Vagina (tissue), 2 donors: Measurements from ENCODE around the gene DAO. TPM values are rescaled to one million over a fixed set of nuclear protein-coding genes. Genes with fewer than 3 reads are reported as not detected.

Source experiments
- DNase-seq, 2 donors: peaks; one replicate each; pipeline ENCODE4 v3.0.0-alpha.2; 2017; ENCODE audit errors: extremely low spot score in 2 of 2
- H3K27ac ChIP-seq: fragments of 200-600 bp; sonication (generic); one replicate; pipeline ENCODE4 v1.5.1; 2019
- H3K27me3 ChIP-seq: fragments of 200-600 bp; sonication (generic); one replicate; pipeline ENCODE4 v1.5.1; 2019
- H3K36me3 ChIP-seq, 2 donors: fragments of 200-600 bp; sonication (generic); one replicate each; pipeline ENCODE4 v1.5.1; 2017 to 2019
- H3K4me1 ChIP-seq: fragments of 200-600 bp; sonication (generic); one replicate; pipeline ENCODE4 v1.5.1; 2019
- H3K4me3 ChIP-seq, 2 donors: fragments of 200-600 bp; sonication (generic); 1 replicate in 1 of 2; 2 replicates in 1 of 2; pipeline ENCODE4 v1.5.1; 2016 to 2019
- H3K9me3 ChIP-seq: fragments of 200-600 bp; sonication (generic); one replicate; pipeline ENCODE4 v1.5.1; 2019
- POLR2A ChIP-seq, 2 donors: fragments of 450-650 bp; IDR thresholded peaks; one replicate each; pipeline ENCODE4 v1.6.1; 2017; ENCODE audit warnings: antibody characterized with exemption in 2 of 2, mild to moderate bottlenecking in 2 of 2, moderate library complexity in 2 of 2
- POLR2AphosphoS5 ChIP-seq, 2 donors: sonication (generic); formaldehyde crosslinking; IDR thresholded peaks; one replicate each; pipeline ENCODE4 v1.9.0; 2017; ENCODE audit warnings: antibody characterized with exemption in 2 of 2, mild to moderate bottlenecking in 2 of 2, low read depth in 1 of 2; ENCODE audit not compliant: insufficient read depth in 1 of 2
- intact Hi-C: fragments of 100-400 bp; cut with DNase I; formaldehyde crosslinking; loops from one replicate; pipeline ENCODE4 v1.15.1; 2023
- total RNA-seq: library from RNA; depleted of rRNA; stranded (reverse); fragments of >200 nt; gene quantifications from one replicate; pipeline ENCODE4 v1.2.3, GENCODE V29; 2016
- TF ChIP-seq, protein P1 (sequence below), 3 experiments: fragments of 450-650 bp in 2 of 3; fragments of 200-600 bp in 1 of 3; sonication (generic) in 1 of 3; IDR thresholded peaks; one replicate each; pipeline ENCODE4 v1.5.1; 2017 to 2019; ENCODE audit warnings: antibody characterized with exemption in 3 of 3, mild to moderate bottlenecking in 2 of 3, moderate library complexity in 2 of 3

Gene DAO
- total RNA-seq, 1 donor from 2014 or later, result not detected

DNA sequence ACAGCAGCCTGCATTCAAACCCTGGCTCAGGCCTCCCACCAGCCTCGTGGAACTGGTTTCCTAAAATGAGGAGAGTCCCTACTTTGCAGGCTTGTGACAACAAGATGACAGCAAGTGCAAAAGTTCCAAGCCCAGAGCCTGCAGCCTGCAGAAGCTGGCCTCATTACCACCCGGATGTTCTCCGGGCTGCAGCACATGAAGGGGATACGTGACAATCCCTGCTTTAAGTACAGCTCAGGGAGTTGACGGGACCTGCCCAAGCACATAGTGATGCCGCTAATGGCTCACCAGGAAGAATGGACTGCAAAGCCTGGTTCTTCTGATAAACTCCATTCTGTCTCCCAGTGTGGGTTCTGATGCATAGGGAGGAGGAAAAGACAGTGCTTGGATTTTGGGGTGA lies 37.5 kb upstream of the DAO start:
- peak in 1 of 2 donors; percentile 32 for TF ChIP-seq POLR2AphosphoS5 (IDR thresholded peaks at IDR 0.05; ENCODE audit: insufficient read depth in 1 of 2, low read depth in 1 of 2)
- TF ChIP-seq, protein P1, sequence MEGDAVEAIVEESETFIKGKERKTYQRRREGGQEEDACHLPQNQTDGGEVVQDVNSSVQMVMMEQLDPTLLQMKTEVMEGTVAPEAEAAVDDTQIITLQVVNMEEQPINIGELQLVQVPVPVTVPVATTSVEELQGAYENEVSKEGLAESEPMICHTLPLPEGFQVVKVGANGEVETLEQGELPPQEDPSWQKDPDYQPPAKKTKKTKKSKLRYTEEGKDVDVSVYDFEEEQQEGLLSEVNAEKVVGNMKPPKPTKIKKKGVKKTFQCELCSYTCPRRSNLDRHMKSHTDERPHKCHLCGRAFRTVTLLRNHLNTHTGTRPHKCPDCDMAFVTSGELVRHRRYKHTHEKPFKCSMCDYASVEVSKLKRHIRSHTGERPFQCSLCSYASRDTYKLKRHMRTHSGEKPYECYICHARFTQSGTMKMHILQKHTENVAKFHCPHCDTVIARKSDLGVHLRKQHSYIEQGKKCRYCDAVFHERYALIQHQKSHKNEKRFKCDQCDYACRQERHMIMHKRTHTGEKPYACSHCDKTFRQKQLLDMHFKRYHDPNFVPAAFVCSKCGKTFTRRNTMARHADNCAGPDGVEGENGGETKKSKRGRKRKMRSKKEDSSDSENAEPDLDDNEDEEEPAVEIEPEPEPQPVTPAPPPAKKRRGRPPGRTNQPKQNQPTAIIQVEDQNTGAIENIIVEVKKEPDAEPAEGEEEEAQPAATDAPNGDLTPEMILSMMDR (IDR thresholded peaks at IDR 0.05), result no peak
- intact Hi-C loops, result no loop called here
- Histone ChIP-seq H3K36me3 (peaks cover 0 to 4% of the 10 kb centered on the region in 2 donors), H3K4me1 (peaks cover 74% of the 10 kb centered on the region), H3K9me3 (no peaks in the 10 kb centered on the region), H3K4me3 (no peak overlapping the region), H3K27ac (peak overlapping the region; percentile 26), H3K27me3 (no peaks in the 10 kb centered on the region)
- DNase-seq, result no peak

DNA sequence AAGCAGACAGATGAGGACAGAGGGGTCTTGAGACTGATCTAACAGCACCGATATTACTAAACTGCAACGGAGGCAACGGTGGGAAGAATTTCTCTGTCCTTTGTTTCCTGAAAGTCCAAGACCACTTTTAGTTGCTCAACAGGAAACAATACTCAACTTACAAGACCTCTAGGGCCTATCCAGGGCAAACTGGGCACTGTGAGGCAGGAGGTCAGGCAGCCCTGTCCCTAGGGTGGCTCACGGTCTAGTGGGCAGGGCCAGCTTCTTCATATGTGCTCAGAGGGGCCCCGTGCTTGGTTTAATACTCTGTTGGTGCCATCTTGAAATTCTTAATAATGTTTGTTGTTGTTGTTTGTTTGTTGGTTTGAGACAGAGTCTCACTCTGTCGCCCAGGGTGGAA lies 36.7 kb upstream of the DAO start:
- peaks cover 71% of the 10 kb centered on the region for H3K4me1 ChIP-seq
- no peaks in the 10 kb centered on the region for H3K27me3 ChIP-seq
- no peak for DNase-seq
- no peaks in the 10 kb centered on the region for H3K9me3 ChIP-seq
- H3K36me3 ChIP-seq, result peaks cover 0 to 11% of the 10 kb centered on the region in 2 donors
- TF ChIP-seq, protein P1 (IDR thresholded peaks at IDR 0.05), result no peak
- TF ChIP-seq POLR2AphosphoS5 (IDR thresholded peaks at IDR 0.05; ENCODE audit: insufficient read depth in 1 of 2, low read depth in 1 of 2) (no peak), POLR2A (IDR thresholded peaks at IDR 0.05) (no peak)
- peak overlapping the region; percentile 26 for H3K27ac ChIP-seq
- H3K4me3 ChIP-seq, result no peak overlapping the region
- intact Hi-C loops, result no loop called here

DNA sequence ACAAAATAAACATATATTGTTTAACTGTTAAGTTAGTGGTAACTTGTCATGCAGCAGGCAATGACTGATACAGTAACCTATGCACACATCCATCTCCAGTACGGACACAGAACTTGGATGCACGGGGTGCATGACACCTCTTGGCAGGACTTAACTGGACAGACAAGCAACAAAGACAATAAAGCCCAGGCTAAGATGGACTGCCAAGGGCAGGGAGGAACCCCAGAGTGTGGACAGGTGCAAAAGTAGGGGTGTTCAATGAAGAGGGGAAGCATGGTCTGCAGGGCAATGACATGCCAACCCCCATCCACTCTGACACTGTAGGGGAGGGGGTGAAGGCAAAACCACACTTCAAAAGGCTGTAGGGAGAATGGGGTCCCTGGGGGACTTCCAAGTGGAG lies 34.2 kb upstream of the DAO start:
- H3K4me1 ChIP-seq, result peaks cover 66% of the 10 kb centered on the region
- intact Hi-C loops, result no loop called here
- peaks cover 0 to 21% of the 10 kb centered on the region in 2 donors for H3K36me3 ChIP-seq

DNA sequence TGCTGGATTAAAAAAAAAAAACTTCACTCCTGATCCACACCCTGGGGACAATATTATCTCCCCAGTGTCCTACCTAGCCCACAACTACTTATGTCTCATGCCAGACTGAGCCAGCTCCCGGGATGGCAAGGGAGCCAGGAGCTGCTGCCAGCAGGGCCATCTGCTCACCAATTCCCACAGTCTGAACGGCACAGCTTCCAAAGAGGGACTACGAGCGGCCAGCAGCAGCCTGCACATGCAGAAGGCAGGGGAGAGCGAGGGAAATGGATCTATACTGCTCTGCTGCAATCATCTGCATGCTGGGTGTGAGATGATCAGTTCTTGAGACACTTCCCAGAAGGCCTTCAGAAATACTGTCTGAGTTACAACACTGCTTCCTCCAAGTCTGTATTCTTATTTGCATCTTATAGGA lies 33.6 kb upstream of the DAO start:
- TF ChIP-seq POLR2A (IDR thresholded peaks at IDR 0.05), result no peak
- TF ChIP-seq, protein P1 (IDR thresholded peaks at IDR 0.05), result no peak
- no peak for TF ChIP-seq POLR2AphosphoS5 (IDR thresholded peaks at IDR 0.05; ENCODE audit: insufficient read depth in 1 of 2, low read depth in 1 of 2)

More for the DNA sequence above, 34.2 kb upstream of the DAO start:
- DNase-seq, result no peak
- TF ChIP-seq POLR2A (IDR thresholded peaks at IDR 0.05) (no peak), POLR2AphosphoS5 (IDR thresholded peaks at IDR 0.05; ENCODE audit: insufficient read depth in 1 of 2, low read depth in 1 of 2) (no peak)
- TF ChIP-seq, protein P1 (IDR thresholded peaks at IDR 0.05), result no peak
- Histone ChIP-seq H3K4me3 (no peak overlapping the region), H3K9me3 (no peaks in the 10 kb centered on the region), H3K27ac (no peak overlapping the region), H3K27me3 (no peaks in the 10 kb centered on the region)

DNA sequence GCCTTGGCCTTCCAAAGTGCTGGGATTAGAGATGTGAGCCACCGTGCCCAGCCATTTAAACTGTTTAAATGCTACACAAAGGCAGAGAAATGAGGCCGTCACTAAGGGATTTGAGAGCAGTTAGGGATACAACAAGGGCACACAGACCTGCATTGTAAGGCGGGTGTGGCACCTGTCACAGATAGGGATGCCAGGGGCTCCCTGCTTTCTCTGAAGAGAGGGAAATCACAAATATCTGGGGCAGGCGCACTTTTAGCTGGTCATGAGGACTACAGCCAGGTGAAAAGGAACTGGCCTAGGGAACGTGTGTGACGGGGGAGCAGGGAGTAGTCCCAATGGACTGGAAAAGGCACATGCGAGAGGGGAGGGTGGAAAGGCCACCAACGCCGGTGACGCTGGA lies 32.2 kb upstream of the DAO start:
- no peak overlapping the region for H3K4me3 ChIP-seq
- peaks cover 52% of the 10 kb centered on the region for H3K4me1 ChIP-seq
- intact Hi-C loops, result no loop called here
- H3K27ac ChIP-seq, result no peak overlapping the region
- no peak for DNase-seq
- no peaks in the 10 kb centered on the region for H3K27me3 ChIP-seq
- H3K9me3 ChIP-seq, result no peaks in the 10 kb centered on the region
- TF ChIP-seq, protein P1 (IDR thresholded peaks at IDR 0.05), result no peak
- TF ChIP-seq POLR2AphosphoS5 (IDR thresholded peaks at IDR 0.05; ENCODE audit: insufficient read depth in 1 of 2, low read depth in 1 of 2), result no peak
- TF ChIP-seq POLR2A (IDR thresholded peaks at IDR 0.05), result no peak
- peaks cover 0 to 21% of the 10 kb centered on the region in 2 donors for H3K36me3 ChIP-seq

More for the DNA sequence above, 33.6 kb upstream of the DAO start:
- intact Hi-C loops, result no loop called here
- H3K4me1 ChIP-seq, result peaks cover 64% of the 10 kb centered on the region
- H3K27me3 ChIP-seq, result no peaks in the 10 kb centered on the region
- peaks cover 0 to 21% of the 10 kb centered on the region in 2 donors for H3K36me3 ChIP-seq
- no peak overlapping the region for H3K27ac ChIP-seq
- DNase-seq, result no peak
- H3K4me3 ChIP-seq, result no peak overlapping the region
- H3K9me3 ChIP-seq, result no peaks in the 10 kb centered on the region
